ENCODE results near the gene DERL3. TPM values are rescaled to one million over a fixed set of nuclear protein-coding genes. Genes with fewer than 3 reads are reported as not detected.

DERL3 gene
- total RNA-seq, 4 donors from 2014 or later: 1.9 to 20.0 (median 3.1) TPM

GRCh38 chr22:23837496-23837859 is 1.3 kb downstream of the DERL3 start:
- intact Hi-C loops (cut with DNase I; ENCODE audit: low total_unique reads): no loop called here
- Histone ChIP-seq H3K36me3 (peaks cover 0 to 16% (median 3%) of the 10 kb centered on the region in 4 donors), H3K9me3 (no peaks in the 10 kb centered on the region), H3K27me3 (no peaks in the 10 kb centered on the region), H3K4me3 (no peak overlapping the region), H3K4me1 (peaks cover 13 to 18% (median 16%) of the 10 kb centered on the region in 4 donors), H3K27ac (peak overlapping the region in 2 of 4 donors; percentile 52 to 69)
- no peak for DNase-seq
- no peak for TF ChIP-seq EP300 (IDR thresholded peaks at IDR 0.05; ENCODE audit: low read depth)
- no peak for TF ChIP-seq POLR2AphosphoS5 (IDR thresholded peaks at IDR 0.05)
- TF ChIP-seq CTCF (IDR thresholded peaks at IDR 0.05): no peak
- TF ChIP-seq POLR2A (IDR thresholded peaks at IDR 0.05): no peak
- in situ Hi-C loops (cut with MboI; ENCODE audit: low pct_ligation_motif_present in 1 of 4, low pct_unique_long_range_greater_than_20kb in 1 of 4, low sequenced_read_pairs in 3 of 4): loop anchor here in 1 of 4 donors (25.0 kb wide), 1 partner anchor 300 kb away; no protein-coding TSS in a partner anchor
- WGBS, 2 donors (ENCODE audit: low coverage in 1 of 2): 67 to 89% methylated on average over 1 to 12 of the region's 12 CpGs

GRCh38 chr22:23836692-23837495 is 1.9 kb downstream of the DERL3 start:
- H3K4me1 ChIP-seq: peaks cover 13 to 18% (median 16%) of the 10 kb centered on the region in 4 donors
- peaks cover 0 to 16% (median 3%) of the 10 kb centered on the region in 4 donors for H3K36me3 ChIP-seq
- no peaks in the 10 kb centered on the region for H3K27me3 ChIP-seq
- no peak overlapping the region for H3K4me3 ChIP-seq
- in situ Hi-C loops (cut with MboI; ENCODE audit: low pct_ligation_motif_present in 1 of 4, low pct_unique_long_range_greater_than_20kb in 1 of 4, low sequenced_read_pairs in 3 of 4) (loop anchor here in 1 of 4 donors (25.0 kb wide), 1 partner anchor 300 kb away; no protein-coding TSS in a partner anchor), intact Hi-C loops (cut with DNase I; ENCODE audit: low total_unique reads) (no loop called here)
- DNase-seq: no peak
- TF ChIP-seq EP300 (IDR thresholded peaks at IDR 0.05; ENCODE audit: low read depth) (no peak), CTCF (IDR thresholded peaks at IDR 0.05) (no peak), POLR2AphosphoS5 (IDR thresholded peaks at IDR 0.05) (no peak), POLR2A (IDR thresholded peaks at IDR 0.05) (no peak)
- no peaks in the 10 kb centered on the region for H3K9me3 ChIP-seq
- WGBS, 2 donors (ENCODE audit: low coverage in 1 of 2): 78% methylated on average over 11 of the region's 12 CpGs; no CpG with 5 or more reads in 1 of the 2 donors
- H3K27ac ChIP-seq: peak overlapping the region in 2 of 4 donors; percentile 52 to 69

GRCh38 chr22:23836281-23836680 is 2.5 kb downstream of the DERL3 start:
- no peak overlapping the region for H3K4me3 ChIP-seq
- H3K9me3 ChIP-seq: no peaks in the 10 kb centered on the region
- peaks cover 0 to 16% (median 3%) of the 10 kb centered on the region in 4 donors for H3K36me3 ChIP-seq
- H3K27me3 ChIP-seq: no peaks in the 10 kb centered on the region
- DNase-seq: no peak
- TF ChIP-seq CTCF (IDR thresholded peaks at IDR 0.05) (no peak), POLR2AphosphoS5 (IDR thresholded peaks at IDR 0.05) (no peak), POLR2A (IDR thresholded peaks at IDR 0.05) (no peak), EP300 (IDR thresholded peaks at IDR 0.05; ENCODE audit: low read depth) (no peak)
- intact Hi-C loops (cut with DNase I; ENCODE audit: low total_unique reads) (no loop called here), in situ Hi-C loops (cut with MboI; ENCODE audit: low pct_ligation_motif_present in 1 of 4, low pct_unique_long_range_greater_than_20kb in 1 of 4, low sequenced_read_pairs in 3 of 4) (loop anchor here in 1 of 4 donors (25.0 kb wide), 1 partner anchor 299 kb away; no protein-coding TSS in a partner anchor)
- H3K4me1 ChIP-seq: peaks cover 13 to 18% (median 16%) of the 10 kb centered on the region in 4 donors
- peak overlapping the region in 1 of 4 donors; percentile 9 for H3K27ac ChIP-seq
- 92% methylated on average over 5 of the region's 5 CpGs; no CpG with 5 or more reads in 1 of the 2 donors for WGBS, 2 donors (ENCODE audit: low coverage in 1 of 2)

GRCh38 chr22:23835484-23836144 is 3.2 kb downstream of the DERL3 start:
- intact Hi-C loops (cut with DNase I; ENCODE audit: low total_unique reads): loop anchor here (2.0 kb wide), 1 partner anchor 31 kb away; no protein-coding TSS in a partner anchor
- no peak for DNase-seq

More at GRCh38 chr22:23835484-23836144, 3.2 kb downstream of the DERL3 start:
- Histone ChIP-seq H3K4me3 (no peak overlapping the region), H3K36me3 (peaks cover 0 to 16% (median 3%) of the 10 kb centered on the region in 4 donors), H3K27ac (no peak overlapping the region), H3K4me1 (peaks cover 13 to 18% (median 16%) of the 10 kb centered on the region in 4 donors), H3K9me3 (no peaks in the 10 kb centered on the region), H3K27me3 (no peaks in the 10 kb centered on the region)
- 60 to 72% methylated on average over 1 to 11 of the region's 11 CpGs for WGBS, 2 donors (ENCODE audit: low coverage in 1 of 2)
- in situ Hi-C loops (cut with MboI; ENCODE audit: low pct_ligation_motif_present in 1 of 4, low pct_unique_long_range_greater_than_20kb in 1 of 4, low sequenced_read_pairs in 3 of 4): loop anchor here in 1 of 4 donors (25.0 kb wide), 1 partner anchor 298 kb away; no protein-coding TSS in a partner anchor
- no peak for TF ChIP-seq POLR2AphosphoS5 (IDR thresholded peaks at IDR 0.05)
- TF ChIP-seq POLR2A (IDR thresholded peaks at IDR 0.05): no peak
- no peak for TF ChIP-seq CTCF (IDR thresholded peaks at IDR 0.05)
- no peak for TF ChIP-seq EP300 (IDR thresholded peaks at IDR 0.05; ENCODE audit: low read depth)

Data from transverse colon (tissue), 4 donors.